Adipocyte (in vitro differentiated cells): ENCODE measurements around the gene KCNJ16.

Experiments
- DNase-seq: peaks from one replicate; pipeline ENCODE4 v3.0.0-alpha.2; 2015; ENCODE audit warnings: low read depth
- H3K27me3 ChIP-seq: replicated peaks from 2 replicates; pipeline ENCODE4 v1.7.0; 2013; ENCODE audit warnings: mild to moderate bottlenecking, low read length, moderate library complexity; ENCODE audit not compliant: control insufficient read depth, insufficient read depth
- H3K36me3 ChIP-seq: 2 replicates; pipeline ENCODE4 v1.7.0; 2013; ENCODE audit warnings: low read length, mild to moderate bottlenecking, moderate library complexity; ENCODE audit not compliant: control insufficient read depth, insufficient read depth, severe bottlenecking
- H3K4me1 ChIP-seq: 2 replicates; pipeline ENCODE4 v1.7.0; 2013; ENCODE audit warnings: mild to moderate bottlenecking, low read length, moderate library complexity; ENCODE audit not compliant: control insufficient read depth, insufficient read depth
- H3K4me3 ChIP-seq: 2 replicates; pipeline ENCODE4 v1.7.0; 2013; ENCODE audit warnings: mild to moderate bottlenecking, low read length, moderate library complexity
- H3K9ac ChIP-seq: 2 replicates; pipeline ENCODE4 v1.7.0; 2013; ENCODE audit warnings: mild to moderate bottlenecking, low read length, moderate library complexity
- H3K9me3 ChIP-seq: 2 replicates; pipeline ENCODE4 v1.7.0; 2013; ENCODE audit warnings: mild to moderate bottlenecking, low read length, moderate library complexity; ENCODE audit not compliant: control insufficient read depth

Gene KCNJ16

DNA sequence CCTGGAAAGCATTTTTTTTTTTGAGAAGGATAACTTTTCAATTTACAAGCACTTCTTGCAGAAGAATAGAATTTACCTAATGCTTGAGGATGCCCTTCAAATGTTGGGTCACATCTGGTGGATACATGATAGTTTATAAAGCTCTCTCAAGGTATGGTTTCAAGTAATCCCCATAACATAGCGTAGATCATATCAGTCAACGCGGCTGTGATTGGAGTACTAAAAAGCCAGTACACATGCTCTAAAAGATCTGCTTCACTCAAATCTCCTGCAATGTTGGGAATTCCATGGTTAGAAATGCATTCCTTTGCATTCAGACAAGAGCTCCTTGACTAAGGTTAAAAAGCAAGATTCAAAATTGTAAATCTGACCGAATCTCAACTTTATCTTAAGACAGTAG is 3.9 kb upstream of the KCNJ16 start:
- Histone ChIP-seq H3K4me1 (peaks cover 49% of the 10 kb centered on the region), H3K4me3 (no peak overlapping the region), H3K9ac (peak overlapping the region; percentile 67), H3K27me3 (no peaks in the 10 kb centered on the region), H3K9me3 (no peaks in the 10 kb centered on the region), H3K36me3 (no peaks in the 10 kb centered on the region)
- no peak for DNase-seq

DNA sequence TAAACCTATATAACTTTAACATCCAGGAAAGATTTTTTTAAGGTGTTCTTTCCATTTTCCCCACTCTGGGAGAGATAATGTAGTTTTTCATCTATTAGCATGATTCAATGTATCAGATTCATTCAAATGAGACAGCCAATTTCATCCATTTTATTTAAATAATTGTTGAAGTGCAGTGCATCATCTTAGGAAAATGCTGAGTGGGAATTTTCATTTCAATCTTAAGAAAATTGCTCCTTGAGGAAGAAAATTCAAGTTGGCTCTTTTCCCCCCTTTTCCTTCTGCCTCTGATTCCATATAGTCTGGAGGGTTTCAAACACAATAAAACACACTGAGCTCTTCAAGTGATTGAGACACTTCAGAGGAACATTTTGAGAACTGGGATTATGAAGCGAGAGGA is 3.4 kb upstream of the KCNJ16 start:
- Histone ChIP-seq H3K9ac (no peak overlapping the region), H3K4me3 (no peak overlapping the region), H3K9me3 (no peaks in the 10 kb centered on the region), H3K4me1 (peaks cover 54% of the 10 kb centered on the region), H3K36me3 (no peaks in the 10 kb centered on the region), H3K27me3 (no peaks in the 10 kb centered on the region)
- no peak for DNase-seq

DNA sequence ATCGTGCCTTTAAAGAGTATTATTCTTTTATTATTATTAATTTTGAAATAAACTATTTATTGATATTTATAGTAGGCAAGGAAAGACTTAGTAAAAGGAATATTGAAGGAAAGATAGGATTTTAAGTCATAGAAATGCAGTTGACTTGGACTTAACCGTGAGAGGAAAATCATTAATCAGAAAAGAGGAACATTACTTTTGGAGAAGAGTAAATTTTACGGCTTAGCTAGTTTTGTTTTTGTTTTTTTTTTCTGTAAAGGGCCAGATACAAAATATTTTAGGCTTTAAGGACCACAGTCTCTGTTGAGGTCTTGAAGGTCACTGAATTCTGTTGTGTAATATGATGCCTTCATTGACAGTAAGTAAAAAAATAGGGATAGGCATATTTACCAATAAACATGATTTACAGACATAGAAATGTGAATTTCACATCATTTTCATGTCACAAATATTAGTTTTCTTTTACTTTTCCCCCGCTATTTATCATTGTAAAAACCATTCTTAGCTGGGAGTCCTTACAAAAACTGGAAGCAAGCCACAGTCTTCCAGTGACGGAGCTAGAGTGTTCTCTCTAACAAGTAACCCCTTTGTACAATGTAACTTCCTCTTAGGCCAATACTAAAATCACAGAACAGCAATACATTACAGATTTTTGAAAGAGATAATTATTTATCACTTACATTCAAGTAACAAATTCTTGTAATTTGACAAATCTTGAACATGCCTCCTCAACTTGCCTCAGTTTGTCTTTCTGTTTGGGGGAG is 2.3 kb upstream of the KCNJ16 start:
- no peak for DNase-seq
- H3K9ac ChIP-seq, result no peak overlapping the region
- H3K4me3 ChIP-seq, result no peak overlapping the region
- no peaks in the 10 kb centered on the region for H3K9me3 ChIP-seq
- H3K27me3 ChIP-seq, result no peaks in the 10 kb centered on the region
- no peaks in the 10 kb centered on the region for H3K36me3 ChIP-seq
- peaks cover 48% of the 10 kb centered on the region for H3K4me1 ChIP-seq

- H3K9ac ChIP-seq, result no peak overlapping the region
- no peaks in the 10 kb centered on the region for H3K36me3 ChIP-seq
- H3K4me1 ChIP-seq, result peaks cover 47% of the 10 kb centered on the region
- H3K4me3 ChIP-seq, result no peak overlapping the region
- no peaks in the 10 kb centered on the region for H3K9me3 ChIP-seq
- no peaks in the 10 kb centered on the region for H3K27me3 ChIP-seq
- DNase-seq, result no peak
Measured at GRCh38 chr17:70073310-70073709, 1.7 kb upstream of the KCNJ16 start.

DNA sequence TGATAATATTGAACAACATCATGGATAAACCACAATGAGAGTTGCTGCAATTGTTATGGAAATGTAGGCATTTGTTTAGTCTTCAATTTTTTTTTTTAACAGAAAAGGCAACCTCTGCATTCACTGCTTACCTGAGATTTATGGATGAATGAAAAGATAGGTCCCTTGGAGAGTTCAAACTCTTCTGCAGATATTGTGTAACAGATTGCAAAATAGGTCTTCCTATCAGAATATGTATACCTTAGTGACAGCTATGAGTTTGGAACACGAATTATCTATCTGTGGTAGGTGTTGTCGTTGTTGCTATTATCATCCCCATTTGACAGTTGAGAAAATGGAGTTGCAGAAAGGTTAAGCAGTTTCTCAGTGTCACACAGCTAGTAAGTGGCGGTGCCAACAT is 1.2 kb upstream of the KCNJ16 start:
- no peaks in the 10 kb centered on the region for H3K9me3 ChIP-seq
- H3K4me3 ChIP-seq, result no peak overlapping the region
- H3K9ac ChIP-seq, result no peak overlapping the region
- peaks cover 47% of the 10 kb centered on the region for H3K4me1 ChIP-seq
- no peaks in the 10 kb centered on the region for H3K36me3 ChIP-seq
- no peaks in the 10 kb centered on the region for H3K27me3 ChIP-seq
- no peak for DNase-seq

DNA sequence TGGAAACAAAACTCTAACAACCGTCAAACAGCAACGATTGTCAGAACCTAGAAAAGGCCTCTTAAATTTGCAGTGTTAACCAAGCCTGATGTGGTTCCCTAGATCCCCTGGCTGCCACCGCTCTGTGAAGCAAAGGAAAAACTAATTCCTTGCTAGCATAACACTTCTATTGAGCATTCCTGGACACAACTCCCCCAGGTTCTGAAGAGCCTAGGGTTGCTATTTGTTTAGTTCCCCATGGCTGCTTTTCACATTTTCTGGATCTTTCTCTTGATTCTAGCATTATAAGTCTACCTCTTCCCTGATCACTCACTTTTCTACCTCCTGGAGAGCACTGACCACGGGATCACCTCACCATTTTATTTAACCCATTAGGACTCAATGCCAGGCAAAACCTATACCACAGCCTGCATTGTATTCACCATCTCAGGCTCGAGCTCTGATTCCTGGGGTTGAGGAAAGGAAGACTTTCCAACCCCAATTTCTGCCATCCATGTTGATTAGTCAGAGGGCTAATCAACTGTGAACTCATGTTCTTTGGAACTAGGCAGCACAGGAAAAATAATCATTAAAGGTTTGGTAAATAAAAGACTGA is 692 bp upstream of the KCNJ16 start:
- DNase-seq, result no peak
- Histone ChIP-seq H3K9ac (no peak overlapping the region), H3K9me3 (no peaks in the 10 kb centered on the region), H3K4me1 (peaks cover 46% of the 10 kb centered on the region), H3K27me3 (no peaks in the 10 kb centered on the region), H3K36me3 (no peaks in the 10 kb centered on the region), H3K4me3 (no peak overlapping the region)

DNA sequence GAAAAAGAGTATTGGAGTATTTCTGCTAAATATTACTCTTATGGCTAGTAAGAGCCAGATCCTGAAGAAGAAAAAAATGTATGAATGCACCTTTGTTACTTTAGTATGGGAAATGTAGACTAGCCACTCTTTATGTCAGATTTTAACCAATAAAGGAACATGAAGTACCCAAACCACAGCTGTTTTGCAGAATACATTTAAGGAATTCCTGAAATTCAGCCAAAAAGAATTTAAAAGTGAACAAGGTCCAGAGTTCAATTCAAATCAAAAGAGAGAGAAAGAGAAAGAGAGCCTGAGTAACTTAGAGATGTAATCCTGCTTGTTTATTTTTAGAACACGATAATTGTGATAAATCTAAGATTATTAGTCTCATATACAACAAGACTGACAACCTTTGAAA is 1.2 kb downstream of the KCNJ16 start:
- H3K9me3 ChIP-seq, result no peaks in the 10 kb centered on the region
- no peaks in the 10 kb centered on the region for H3K27me3 ChIP-seq
- H3K9ac ChIP-seq, result no peak overlapping the region
- H3K4me3 ChIP-seq, result no peak overlapping the region
- DNase-seq, result peak; percentile 75
- H3K36me3 ChIP-seq, result no peaks in the 10 kb centered on the region
- peaks cover 40% of the 10 kb centered on the region for H3K4me1 ChIP-seq

DNA sequence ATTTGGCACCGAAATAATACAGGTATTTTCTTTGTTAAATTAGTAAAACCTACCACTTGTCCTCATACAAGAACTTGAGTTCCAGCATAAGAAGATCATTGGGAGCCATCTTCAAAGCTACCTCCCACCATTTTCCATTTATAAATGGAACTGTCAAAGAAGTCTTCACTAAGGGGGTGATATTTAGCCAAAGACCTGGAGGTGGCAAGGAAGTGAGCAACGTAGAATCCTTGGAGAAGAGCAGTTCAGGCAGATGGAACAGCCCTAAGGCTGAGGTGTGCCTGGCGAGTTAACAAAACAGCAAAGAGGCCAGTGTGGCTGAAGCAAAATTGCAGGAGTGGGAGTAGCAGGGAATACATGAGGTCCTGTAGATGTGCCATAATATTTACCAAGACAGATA is 1.8 kb downstream of the KCNJ16 start:
- Histone ChIP-seq H3K4me3 (no peak overlapping the region), H3K27me3 (no peaks in the 10 kb centered on the region), H3K36me3 (no peaks in the 10 kb centered on the region), H3K9me3 (no peaks in the 10 kb centered on the region), H3K4me1 (peaks cover 40% of the 10 kb centered on the region), H3K9ac (no peak overlapping the region)
- DNase-seq, result no peak

DNA sequence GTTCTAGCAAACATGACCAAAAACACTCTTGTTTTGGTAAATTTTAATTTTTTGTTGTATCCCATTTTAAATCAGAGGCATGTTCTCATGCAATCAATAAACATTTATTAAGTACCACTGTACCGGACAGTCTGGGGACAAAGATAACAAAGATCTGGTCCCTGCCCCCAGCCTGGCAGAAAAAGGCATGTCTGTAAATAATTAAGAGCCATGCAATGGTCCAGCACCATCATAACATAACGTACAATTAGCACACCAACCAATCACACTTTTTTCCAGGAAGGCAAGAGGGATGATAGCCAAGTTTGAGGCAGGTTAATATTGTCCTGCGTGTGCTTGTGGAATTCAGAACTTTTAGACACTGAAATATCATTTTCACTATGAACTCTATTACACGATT is 3.5 kb downstream of the KCNJ16 start:
- Histone ChIP-seq H3K27me3 (no peaks in the 10 kb centered on the region), H3K36me3 (no peaks in the 10 kb centered on the region), H3K4me1 (peaks cover 37% of the 10 kb centered on the region), H3K9me3 (no peaks in the 10 kb centered on the region), H3K9ac (no peak overlapping the region), H3K4me3 (no peak overlapping the region)
- no peak for DNase-seq

- Histone ChIP-seq H3K4me3 (no peak overlapping the region), H3K9me3 (no peaks in the 10 kb centered on the region), H3K36me3 (no peaks in the 10 kb centered on the region), H3K4me1 (peaks cover 37% of the 10 kb centered on the region), H3K27me3 (no peaks in the 10 kb centered on the region), H3K9ac (no peak overlapping the region)
- no peak for DNase-seq
Measured at GRCh38 chr17:70078994-70079531, 4.0 kb downstream of the KCNJ16 start.

DNA sequence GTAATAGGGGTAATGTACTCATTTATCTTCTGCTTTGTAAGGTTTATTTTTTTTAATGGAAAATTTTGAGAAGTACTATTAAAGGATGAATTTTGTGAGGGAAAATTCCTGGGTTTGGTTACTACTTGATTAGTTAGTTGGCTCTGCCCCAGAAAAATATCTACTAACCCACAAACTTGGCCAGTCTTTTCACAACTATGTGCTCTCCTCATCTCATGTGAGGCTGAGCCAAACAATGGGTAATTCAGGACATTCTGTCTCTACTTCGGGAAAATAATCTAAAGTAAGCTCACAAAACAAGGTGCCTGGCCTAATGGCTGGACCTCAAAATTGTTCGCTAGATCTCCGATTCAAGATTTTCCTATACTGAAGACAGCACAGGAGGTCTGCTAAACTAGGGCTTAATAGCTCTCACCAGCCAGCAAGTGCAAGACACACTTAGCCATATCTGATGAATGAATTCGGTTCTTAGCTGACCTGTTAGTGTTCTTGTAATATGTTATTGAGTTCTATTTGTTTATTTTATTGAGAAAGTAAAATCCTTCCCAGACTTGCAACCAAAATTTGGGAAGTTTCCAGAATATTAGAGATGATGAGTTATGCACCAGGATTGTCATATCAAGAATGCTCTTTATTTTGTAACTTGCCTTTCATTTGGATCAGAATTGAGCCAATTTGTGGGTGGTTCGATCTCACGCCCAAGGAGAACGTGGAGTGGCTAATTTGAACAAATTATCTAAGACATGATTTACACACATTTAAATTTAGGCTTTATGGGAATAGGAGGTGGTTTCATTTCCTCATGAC is 5.7 kb downstream of the KCNJ16 start:
- peak overlapping the region; percentile 21 for H3K4me3 ChIP-seq
- peak overlapping the region; percentile 36 for H3K9ac ChIP-seq
- no peaks in the 10 kb centered on the region for H3K9me3 ChIP-seq
- no peaks in the 10 kb centered on the region for H3K27me3 ChIP-seq
- no peaks in the 10 kb centered on the region for H3K36me3 ChIP-seq
- DNase-seq, result peak; percentile 72
- peaks cover 37% of the 10 kb centered on the region for H3K4me1 ChIP-seq
